CD14-positive monocyte (primary cell): ENCODE results near the gene CCDC182. TPM values are rescaled to one million over a fixed set of nuclear protein-coding genes. Genes with fewer than 3 reads are reported as not detected.
A peak's percentile ranks its signal among the peaks of the same experiment; 100 is the strongest.

Source experiments
- DNase-seq, 3 donors: peaks; one replicate each; pipeline ENCODE4 v3.0.0-alpha.2; 2011 to 2022
- H2AFZ ChIP-seq: 2 replicates; pipeline ENCODE4 v1.6.0; 2012; ENCODE audit warnings: mild to moderate bottlenecking, low read depth, low read length, inconsistent platforms; ENCODE audit not compliant: insufficient read depth, poor library complexity, severe bottlenecking
- H3K27ac ChIP-seq, 2 donors: 1 replicate in 1 of 2; 2 replicates in 1 of 2; pipeline ENCODE4 v1.5.1; 2012 to 2013; ENCODE audit warnings: low read length in 2 of 2, control low read depth in 1 of 2, inconsistent platforms in 1 of 2, low read depth in 1 of 2, mild to moderate bottlenecking in 1 of 2
- H3K27me3 ChIP-seq, 2 donors: one replicate each; pipeline versions ENCODE4 v1.6.0 to v1.6.1; 2011 to 2013; ENCODE audit warnings: low read length in 2 of 2; ENCODE audit not compliant: control insufficient read depth in 2 of 2, insufficient read depth in 2 of 2
- H3K36me3 ChIP-seq, 2 donors: replicated peaks in 1 of 2; 1 replicate in 1 of 2; 2 replicates in 1 of 2; pipeline versions ENCODE4 v1.5.1 to v1.6.1; 2012 to 2013; ENCODE audit warnings: low read length in 2 of 2, control low read depth in 1 of 2, inconsistent platforms in 1 of 2, mild to moderate bottlenecking in 1 of 2; ENCODE audit not compliant: insufficient read depth in 2 of 2, control insufficient read depth in 1 of 2
- H3K4me1 ChIP-seq, 2 donors: 1 replicate in 1 of 2; 2 replicates in 1 of 2; pipeline versions ENCODE4 v1.5.1 to v1.6.1; 2012 to 2013; ENCODE audit warnings: low read length in 2 of 2, control low read depth in 1 of 2, inconsistent platforms in 1 of 2, mild to moderate bottlenecking in 1 of 2, moderate library complexity in 1 of 2; ENCODE audit not compliant: insufficient read depth in 2 of 2, control insufficient read depth in 1 of 2
- H3K4me2 ChIP-seq: replicated peaks from 2 replicates; pipeline ENCODE3; 2012; ENCODE audit warnings: low read length, moderate library complexity, mild to moderate bottlenecking; ENCODE audit not compliant: poor library complexity, severe bottlenecking; ENCODE audit errors: extremely low read depth
- H3K4me3 ChIP-seq, 3 experiments: fragments of 200-600 bp in 1 of 3; sonication (generic) in 1 of 3; replicated peaks in 1 of 3; 1 replicate in 2 of 3; 2 replicates in 1 of 3; pipeline ENCODE4 v1.5.1; 2011 to 2013; ENCODE audit warnings: low read length in 3 of 3, mild to moderate bottlenecking in 3 of 3, control low read depth in 2 of 3, low read depth in 2 of 3, inconsistent platforms in 1 of 3, moderate library complexity in 1 of 3
- H3K79me2 ChIP-seq: 2 replicates; pipeline ENCODE4 v1.6.0; 2012; ENCODE audit warnings: mild to moderate bottlenecking, control low read depth, inconsistent platforms, low read length, moderate library complexity; ENCODE audit not compliant: insufficient read depth
- H3K9ac ChIP-seq: 2 replicates; pipeline ENCODE4 v1.6.0; 2017; ENCODE audit warnings: low read length, mild to moderate bottlenecking; ENCODE audit not compliant: insufficient read depth, poor library complexity, severe bottlenecking
- H3K9me3 ChIP-seq, 2 donors: replicated peaks in 1 of 2; 1 replicate in 1 of 2; 2 replicates in 1 of 2; pipeline versions ENCODE4 v1.5.1 to v1.6.1; 2012 to 2013; ENCODE audit warnings: low read length in 2 of 2, control low read depth in 1 of 2; ENCODE audit not compliant: control insufficient read depth in 1 of 2, insufficient read depth in 1 of 2
- H4K20me1 ChIP-seq: 2 replicates; pipeline ENCODE4 v1.6.0; 2012; ENCODE audit warnings: mild to moderate bottlenecking, low read length, control low read depth, moderate library complexity; ENCODE audit not compliant: insufficient read depth
- H3K27ac Mint-ChIP-seq, 7 donors: one replicate each; pipeline ENCODE4 v1.8.0; 2020; ENCODE audit warnings: mild to moderate bottlenecking in 7 of 7, mixed read lengths in 7 of 7, moderate library complexity in 6 of 7, inconsistent platforms in 2 of 7
- H3K27me3 Mint-ChIP-seq, 3 donors: one replicate each; pipeline ENCODE4 v1.8.0; 2021 to 2022; ENCODE audit warnings: low read depth in 3 of 3, mild to moderate bottlenecking in 3 of 3, mixed read lengths in 3 of 3, moderate library complexity in 3 of 3, inconsistent platforms in 1 of 3
- H3K36me3 Mint-ChIP-seq, 2 donors: one replicate each; pipeline ENCODE4 v1.8.0; 2020; ENCODE audit warnings: mixed read lengths in 2 of 2, inconsistent platforms in 1 of 2, mild to moderate bottlenecking in 1 of 2
- H3K4me1 Mint-ChIP-seq: one replicate; pipeline ENCODE4 v1.8.0; 2020; ENCODE audit warnings: mild to moderate bottlenecking, mixed read lengths
- H3K4me3 Mint-ChIP-seq, 2 donors: one replicate each; pipeline ENCODE4 v1.8.0; 2020; ENCODE audit warnings: mild to moderate bottlenecking in 2 of 2, mixed read lengths in 2 of 2, moderate library complexity in 1 of 2
- H3K9me3 Mint-ChIP-seq, 7 donors: one replicate each; pipeline ENCODE4 v1.8.0; 2020 to 2022; ENCODE audit warnings: mixed read lengths in 7 of 7, mild to moderate bottlenecking in 6 of 7, moderate library complexity in 6 of 7, inconsistent platforms in 2 of 7
- CTCF ChIP-seq: fragments of 200-600 bp; IDR thresholded peaks from one replicate; pipeline ENCODE4 v1.8.0; 2022; ENCODE audit warnings: antibody characterized with exemption, mild to moderate bottlenecking
- WGBS: methylation state at CpG from one replicate; pipeline ENCODE4 v1.1.5; 2013; ENCODE audit warnings: missing lambda C conversion rate; ENCODE audit not compliant: insufficient coverage; 5-methylcytosine and 5-hydroxymethylcytosine counted together
- intact Hi-C, 2 donors: fragments of 100-400 bp; cut with micrococcal nuclease; formaldehyde crosslinking; loops; one replicate each; pipeline versions ENCODE4 v1.15.0 to v1.15.1; 2023
- polyA plus RNA-seq, 3 donors: library from polyadenylated mRNA; depleted of rRNA in 1 of 3; unstranded in 2 of 3; stranded (reverse) in 1 of 3; fragments of 300-500 nt in 2 of 3; fragments of >200 nt in 1 of 3; fragmentation: Illumina TruSeq in 2 of 3; gene quantifications; 1 replicate in 2 of 3; 2 replicates in 1 of 3; pipeline ENCODE4 v1.2.3, GENCODE V29; 2012 to 2021

CCDC182 gene
- polyA plus RNA-seq, 3 donors: not detected

DNA sequence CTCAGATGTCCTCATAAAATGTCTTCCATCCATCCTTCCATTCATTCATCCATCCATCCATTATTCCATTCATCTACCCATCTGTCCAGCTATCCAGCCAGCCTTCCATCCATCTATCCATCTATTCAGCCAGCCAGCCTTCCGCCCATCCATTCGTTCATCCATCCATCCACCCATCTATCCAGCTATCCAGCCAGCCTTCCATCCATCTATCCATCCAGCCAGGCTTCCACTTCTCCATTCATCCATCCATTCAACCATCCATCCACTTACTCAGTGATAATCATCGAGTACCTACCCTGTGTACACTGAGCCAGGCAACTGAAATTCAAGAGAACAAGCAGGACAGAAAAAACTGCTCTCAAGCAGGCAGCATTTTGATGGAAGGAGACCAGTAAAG is 4.6 kb upstream of the CCDC182 start:
- Mint-ChIP-seq H3K4me3 (no peak overlapping the region), H3K4me1 (peaks cover 37% of the 10 kb centered on the region), H3K27ac (no peak overlapping the region), H3K36me3 (no peaks in the 10 kb centered on the region), H3K27me3 (peaks cover 0 to 3% (median 2%) of the 10 kb centered on the region in 3 donors), H3K9me3 (no peaks in the 10 kb centered on the region)
- Histone ChIP-seq H3K27ac (no peak overlapping the region), H3K9ac (peak overlapping the region; percentile 8), H3K79me2 (no peaks in the 10 kb centered on the region), H4K20me1 (no peaks in the 10 kb centered on the region), H3K9me3 (no peaks in the 10 kb centered on the region), H3K4me3 (no peak overlapping the region), H3K4me1 (peaks cover 29 to 32% of the 10 kb centered on the region in 2 donors), H3K4me2 (peak overlapping the region; percentile 19), H2AFZ (peak overlapping the region; percentile 56), H3K27me3 (no peaks in the 10 kb centered on the region), H3K36me3 (no peaks in the 10 kb centered on the region)
- intact Hi-C loops: no loop called here
- no peak for TF ChIP-seq CTCF
- 97% methylated on average over 2 of the region's 3 CpGs for whole genome bisulfite sequencing
- DNase-seq: no peak

GRCh38 chr17:57747221-57748017 is 2.3 kb upstream of the CCDC182 start:
- peaks cover 0 to 4% (median 2%) of the 10 kb centered on the region in 3 donors for H3K27me3 Mint-ChIP-seq
- H3K4me1 ChIP-seq: peaks cover 36 to 38% of the 10 kb centered on the region in 2 donors
- no peaks in the 10 kb centered on the region for H3K27me3 ChIP-seq
- H3K4me2 ChIP-seq: no peak overlapping the region
- no peak overlapping the region for H3K4me3 ChIP-seq
- no peak overlapping the region for H3K4me3 Mint-ChIP-seq
- no peaks in the 10 kb centered on the region for H3K9me3 ChIP-seq
- peaks cover 46% of the 10 kb centered on the region for H3K4me1 Mint-ChIP-seq
- no peaks in the 10 kb centered on the region for H4K20me1 ChIP-seq
- 71% methylated on average over 1 of the region's 6 CpGs for WGBS
- H2AFZ ChIP-seq: no peak overlapping the region
- no peak overlapping the region for H3K9ac ChIP-seq
- no peaks in the 10 kb centered on the region for H3K36me3 ChIP-seq
- H3K9me3 Mint-ChIP-seq: no peaks in the 10 kb centered on the region
- no peaks in the 10 kb centered on the region for H3K79me2 ChIP-seq
- TF ChIP-seq CTCF: peak; percentile 73
- DNase-seq: peak; percentile 7 to 27 (median 22)
- H3K27ac Mint-ChIP-seq: no peak overlapping the region
- intact Hi-C loops: no loop called here
- H3K36me3 Mint-ChIP-seq: no peaks in the 10 kb centered on the region
- no peak overlapping the region for H3K27ac ChIP-seq
